Mucosa of rectum (tissue), 2 donors: ENCODE data around the gene PCDHB8.
"Not testable (repeated sequence)": the region's sequence is repeated elsewhere in the genome, so short reads cannot be mapped to it uniquely, and the experiment has no call there.

ENCODE experiments used
- H3K27ac ChIP-seq, 2 donors: one replicate each; pipeline ENCODE4 v1.7.0; 2013; ENCODE audit warnings: inconsistent platforms in 2 of 2, low read depth in 2 of 2, low read length in 2 of 2
- H3K27me3 ChIP-seq, 2 donors: one replicate each; pipeline ENCODE4 v1.7.0; 2013; ENCODE audit warnings: low read length in 2 of 2; ENCODE audit not compliant: control insufficient read depth in 2 of 2, insufficient read depth in 2 of 2
- H3K36me3 ChIP-seq, 2 donors: one replicate each; pipeline ENCODE4 v1.7.0; 2013; ENCODE audit warnings: low read length in 2 of 2; ENCODE audit not compliant: control insufficient read depth in 2 of 2, insufficient read depth in 2 of 2
- H3K4me1 ChIP-seq, 2 donors: one replicate each; pipeline ENCODE4 v1.7.0; 2013; ENCODE audit warnings: low read length in 2 of 2, mild to moderate bottlenecking in 1 of 2; ENCODE audit not compliant: control insufficient read depth in 2 of 2, insufficient read depth in 2 of 2
- H3K4me3 ChIP-seq, 2 donors: one replicate each; pipeline ENCODE4 v1.7.0; 2013; ENCODE audit warnings: low read length in 2 of 2
- H3K9ac ChIP-seq, 2 donors: one replicate each; pipeline ENCODE4 v1.7.0; 2013; ENCODE audit warnings: low read length in 2 of 2, low read depth in 1 of 2, mild to moderate bottlenecking in 1 of 2
- H3K9me3 ChIP-seq, 2 donors: one replicate each; pipeline ENCODE4 v1.7.0; 2013; ENCODE audit warnings: low read length in 2 of 2; ENCODE audit not compliant: control insufficient read depth in 2 of 2
- donor health status: healthy.
- donor health status: Normal muscosa, but diverticular disease.

PCDHB8 gene

DNA sequence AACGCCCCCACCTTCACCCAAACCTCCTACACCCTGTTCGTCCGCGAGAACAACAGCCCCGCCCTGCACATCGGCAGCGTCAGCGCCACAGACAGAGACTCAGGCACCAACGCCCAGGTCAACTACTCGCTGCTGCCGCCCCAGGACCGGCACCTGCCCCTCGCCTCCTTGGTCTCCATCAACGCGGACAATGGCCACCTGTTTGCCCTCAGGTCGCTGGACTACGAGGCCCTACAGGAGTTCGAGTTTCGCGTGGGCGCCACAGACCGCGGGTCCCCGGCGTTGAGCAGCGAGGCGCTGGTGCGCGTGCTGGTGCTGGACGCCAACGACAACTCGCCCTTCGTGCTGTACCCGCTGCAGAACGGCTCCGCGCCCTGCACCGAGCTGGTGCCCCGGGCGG lies 47.3 kb downstream of the PCDHB8 start:
- H3K9me3 ChIP-seq = peaks cover 13 to 16% of the 10 kb centered on the region in 2 donors
- H3K36me3 ChIP-seq, H3K4me1 ChIP-seq, H3K27me3 ChIP-seq, H3K4me3 ChIP-seq, H3K9ac ChIP-seq, H3K27ac ChIP-seq: not testable (repeated sequence)

DNA sequence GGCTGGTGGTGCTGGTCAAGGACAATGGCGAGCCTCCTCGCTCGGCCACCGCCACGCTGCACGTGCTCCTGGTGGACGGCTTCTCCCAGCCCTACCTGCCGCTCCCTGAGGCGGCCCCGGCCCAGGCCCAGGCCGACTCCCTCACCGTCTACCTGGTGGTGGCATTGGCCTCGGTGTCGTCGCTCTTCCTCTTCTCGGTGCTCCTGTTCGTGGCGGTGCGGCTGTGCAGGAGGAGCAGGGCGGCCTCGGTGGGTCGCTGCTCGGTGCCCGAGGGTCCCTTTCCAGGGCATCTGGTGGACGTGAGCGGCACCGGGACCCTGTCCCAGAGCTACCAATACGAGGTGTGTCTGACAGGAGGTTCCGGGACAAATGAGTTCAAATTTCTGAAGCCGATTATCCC lies 47.8 kb downstream of the PCDHB8 start:
- not testable (repeated sequence) for H3K4me3 ChIP-seq, H3K27ac ChIP-seq, H3K27me3 ChIP-seq, H3K9ac ChIP-seq, H3K4me1 ChIP-seq, H3K36me3 ChIP-seq
- H3K9me3 ChIP-seq = peaks cover 10 to 16% of the 10 kb centered on the region in 2 donors
